Measurements from ENCODE around the gene MDM4. TPM values are rescaled to one million over a fixed set of nuclear protein-coding genes. Genes with fewer than 3 reads are reported as not detected.

Gene MDM4
- total and polyA plus RNA-seq, 2 donors (not counting 3 experiments of a cell fraction or from before 2014, with no cell fraction given), result 11.7 to 67.0 TPM

- no peak overlapping the region for H3K27ac ChIP-seq (ENCODE audit: insufficient read depth, low read depth, low read length)
- H3K9me1 ChIP-seq (replicated peaks; ENCODE audit: control insufficient read depth, extremely low read depth, insufficient read depth, low read length), result no peaks in the 10 kb centered on the region
- intact Hi-C loops (cut with micrococcal nuclease), result loop anchor here (10.0 kb wide), 1 partner anchor 644 kb away; the partner anchor contains the start of gene SNRPE
- H3K36me3 ChIP-seq (ENCODE audit: control insufficient read depth in 2 of 2, extremely low read depth in 1 of 2, insufficient read depth in 2 of 2, low read length in 2 of 2), result no peaks in the 10 kb centered on the region
- POLR2A ChIA-PET, result no interaction called here
- no peaks in the 10 kb centered on the region for H3K9me3 ChIP-seq (replicated peaks; ENCODE audit: control insufficient read depth, insufficient read depth, low read length)
- CTCF ChIA-PET, result interaction anchor here (5.1 kb wide), 1 partner anchor 298 kb away, joined by 25 read pairs; no protein-coding TSS in a partner anchor
- BruUV-seq (replicated peaks), result no TSS peak
- TF ChIP-seq POLR2A (IDR thresholded peaks at IDR 0.05; ENCODE audit: low read depth, low read length) (no peak), GATA2 (IDR thresholded peaks at IDR 0.05; ENCODE audit: insufficient read depth, insufficient read length, low read depth, low read length) (no peak), MYC (IDR thresholded peaks at IDR 0.05; ENCODE audit: low read depth, low read length) (no peak), EZH2 (IDR thresholded peaks at IDR 0.05; ENCODE audit: borderline replicate concordance, low read depth, low read length, severe bottlenecking) (no peak), MAX (IDR thresholded peaks at IDR 0.05; ENCODE audit: insufficient read depth, insufficient read length) (no peak), FOS (IDR thresholded peaks at IDR 0.05; ENCODE audit: borderline replicate concordance, insufficient read depth, low read length) (no peak), JUN (IDR thresholded peaks at IDR 0.05; ENCODE audit: borderline replicate concordance, insufficient read depth, insufficient read length, low read depth) (no peak), POLR2AphosphoS5 (IDR thresholded peaks at IDR 0.05; ENCODE audit: insufficient read depth, low read depth, low read length) (no peak), CTCF (IDR thresholded peaks at IDR 0.05; ENCODE audit: extremely low read depth in 1 of 2, insufficient read depth in 1 of 2, low read depth in 1 of 2, low read length in 2 of 2) (no peak)
- no peak for FAIRE-seq
- no peaks in the 10 kb centered on the region for H3K79me2 ChIP-seq (ENCODE audit: control insufficient read depth, insufficient read depth, low read length)
- H3K27me3 ChIP-seq (ENCODE audit: control insufficient read depth in 2 of 2, insufficient read depth in 2 of 2, low read length in 2 of 2), result no peaks in the 10 kb centered on the region
- H4K20me1 ChIP-seq (replicated peaks; ENCODE audit: control insufficient read depth, extremely low read depth, insufficient read depth, low read length), result no peaks in the 10 kb centered on the region
- H3K9ac ChIP-seq (replicated peaks; ENCODE audit: extremely low read depth, insufficient read depth, low read length), result no peak overlapping the region
- H3K4me1 ChIP-seq (ENCODE audit: control insufficient read depth, extremely low read depth, insufficient read depth, low read length), result peaks cover 23% of the 10 kb centered on the region
- no peak overlapping the region for H3K4me3 ChIP-seq (replicated peaks in 1 of 3; ENCODE audit: insufficient read depth in 1 of 3, low read depth in 1 of 3, low read length in 3 of 3)
- no peak overlapping the region for H3K4me2 ChIP-seq (ENCODE audit: insufficient read depth, low read length)
- no peak for DNase-seq (ENCODE audit: low read depth, low spot score)
- H2AFZ ChIP-seq (ENCODE audit: low read depth, low read length), result no peak overlapping the region
- dilution Hi-C loops (cut with MboI; ENCODE audit: extremely low pct_ligation_motif_present, low sequenced_read_pairs), result loop anchor here (10.0 kb wide), 1 partner anchor 64 kb away; no protein-coding TSS in a partner anchor
Measured at GRCh38 chr1:204509186-204509635, 7.0 kb upstream of the MDM4 start.

Data from endothelial cell of umbilical vein (primary cell).